NCI-H187 (cell line): ENCODE data around the gene C19orf25.

ENCODE experiments used
- DNase-seq, 2 experiments: peaks; one replicate each; lab custom pipeline; 2025; lab: John Stamatoyannopoulos, UW

Gene C19orf25

DNA sequence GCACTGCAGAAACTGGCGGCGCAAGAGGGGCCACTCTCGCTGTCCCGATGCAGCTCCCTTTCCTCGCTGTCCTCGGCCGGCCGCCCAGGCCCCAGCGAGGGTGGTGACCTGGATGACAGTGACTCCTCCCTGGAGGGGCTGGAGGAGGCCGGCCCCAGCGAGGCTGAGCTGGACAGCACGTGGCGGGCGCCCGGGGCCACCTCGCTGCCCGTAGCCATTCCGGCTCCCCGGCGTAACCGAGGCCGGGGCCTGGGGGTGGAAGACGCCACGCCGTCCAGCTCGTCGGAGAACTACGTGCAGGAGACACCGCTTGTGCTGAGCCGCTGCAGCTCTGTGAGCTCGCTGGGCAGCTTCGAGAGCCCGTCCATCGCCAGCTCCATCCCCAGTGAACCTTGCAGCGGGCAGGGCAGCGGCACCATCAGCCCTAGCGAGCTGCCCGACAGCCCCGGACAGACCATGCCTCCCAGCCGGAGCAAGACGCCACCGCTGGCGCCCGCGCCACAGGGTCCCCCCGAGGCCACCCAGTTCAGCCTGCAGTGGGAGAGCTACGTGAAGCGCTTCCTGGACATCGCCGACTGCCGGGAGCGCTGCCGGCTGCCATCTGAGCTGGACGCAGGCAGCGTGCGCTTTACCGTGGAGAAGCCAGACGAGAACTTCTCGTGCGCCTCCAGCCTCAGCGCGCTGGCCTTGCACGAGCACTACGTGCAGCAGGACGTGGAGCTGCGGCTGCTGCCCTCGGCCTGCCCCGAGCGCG lies 12.4 kb downstream of the C19orf25 start:
- no peak for DNase-seq

DNA sequence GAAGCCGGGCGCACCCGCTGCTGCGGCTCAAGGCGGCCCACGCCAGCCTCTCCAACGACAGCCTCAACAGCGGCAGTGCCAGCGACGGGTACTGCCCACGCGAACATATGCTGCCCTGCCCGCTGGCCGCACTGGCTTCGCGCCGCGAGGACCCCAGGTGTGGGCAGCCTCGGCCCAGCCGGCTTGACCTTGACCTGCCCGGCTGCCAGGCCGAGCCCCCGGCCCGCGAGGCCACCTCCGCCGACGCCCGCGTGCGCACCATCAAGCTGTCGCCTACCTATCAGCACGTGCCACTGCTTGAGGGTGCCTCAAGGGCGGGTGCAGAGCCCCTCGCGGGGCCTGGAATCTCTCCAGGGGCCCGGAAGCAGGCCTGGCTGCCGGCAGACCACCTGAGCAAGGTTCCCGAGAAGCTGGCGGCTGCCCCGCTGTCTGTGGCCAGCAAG lies 13.0 kb downstream of the C19orf25 start:
- DNase-seq = no peak

DNA sequence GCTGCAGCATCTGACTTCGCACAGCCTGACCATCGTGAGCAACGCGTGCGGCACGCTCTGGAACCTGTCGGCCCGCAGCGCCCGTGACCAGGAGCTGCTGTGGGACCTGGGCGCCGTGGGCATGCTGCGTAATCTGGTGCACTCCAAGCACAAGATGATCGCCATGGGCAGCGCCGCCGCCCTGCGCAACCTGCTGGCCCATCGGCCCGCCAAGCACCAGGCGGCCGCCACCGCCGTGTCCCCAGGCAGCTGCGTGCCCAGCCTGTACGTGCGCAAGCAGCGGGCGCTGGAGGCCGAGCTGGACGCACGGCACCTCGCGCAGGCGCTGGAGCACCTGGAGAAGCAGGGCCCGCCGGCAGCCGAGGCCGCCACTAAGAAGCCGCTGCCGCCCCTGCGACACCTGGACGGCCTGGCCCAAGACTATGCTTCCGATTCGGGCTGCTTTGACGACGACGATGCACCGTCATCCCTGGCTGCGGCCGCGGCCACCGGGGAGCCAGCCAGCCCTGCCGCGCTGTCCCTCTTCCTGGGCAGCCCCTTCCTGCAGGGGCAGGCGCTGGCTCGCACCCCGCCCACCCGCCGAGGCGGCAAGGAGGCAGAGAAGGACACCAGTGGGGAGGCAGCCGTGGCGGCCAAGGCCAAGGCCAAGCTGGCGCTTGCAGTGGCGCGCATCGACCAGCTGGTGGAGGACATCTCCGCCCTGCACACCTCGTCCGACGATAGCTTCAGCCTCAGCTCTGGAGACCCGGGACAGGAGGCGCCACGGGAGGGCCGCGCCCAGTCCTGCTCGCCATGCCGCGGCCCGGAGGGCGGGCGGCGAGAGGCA lies 13.6 kb downstream of the C19orf25 start:
- no peak for DNase-seq

DNA sequence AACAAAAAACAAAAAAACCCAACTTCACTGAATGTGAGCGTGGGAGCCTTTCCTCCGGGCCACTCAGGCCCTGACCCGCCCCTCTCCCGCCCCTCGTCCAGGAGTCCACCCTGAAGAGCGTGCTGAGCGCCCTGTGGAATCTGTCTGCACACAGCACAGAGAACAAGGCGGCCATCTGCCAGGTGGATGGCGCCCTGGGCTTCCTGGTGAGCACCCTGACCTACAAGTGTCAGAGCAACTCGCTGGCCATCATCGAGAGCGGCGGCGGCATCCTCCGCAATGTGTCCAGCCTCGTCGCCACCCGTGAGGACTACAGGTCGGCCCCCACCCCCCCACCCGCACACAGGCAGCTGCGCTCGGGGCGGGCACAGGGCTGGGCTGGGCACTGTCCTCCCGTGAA lies 17.2 kb downstream of the C19orf25 start:
- DNase-seq = no peak

DNA sequence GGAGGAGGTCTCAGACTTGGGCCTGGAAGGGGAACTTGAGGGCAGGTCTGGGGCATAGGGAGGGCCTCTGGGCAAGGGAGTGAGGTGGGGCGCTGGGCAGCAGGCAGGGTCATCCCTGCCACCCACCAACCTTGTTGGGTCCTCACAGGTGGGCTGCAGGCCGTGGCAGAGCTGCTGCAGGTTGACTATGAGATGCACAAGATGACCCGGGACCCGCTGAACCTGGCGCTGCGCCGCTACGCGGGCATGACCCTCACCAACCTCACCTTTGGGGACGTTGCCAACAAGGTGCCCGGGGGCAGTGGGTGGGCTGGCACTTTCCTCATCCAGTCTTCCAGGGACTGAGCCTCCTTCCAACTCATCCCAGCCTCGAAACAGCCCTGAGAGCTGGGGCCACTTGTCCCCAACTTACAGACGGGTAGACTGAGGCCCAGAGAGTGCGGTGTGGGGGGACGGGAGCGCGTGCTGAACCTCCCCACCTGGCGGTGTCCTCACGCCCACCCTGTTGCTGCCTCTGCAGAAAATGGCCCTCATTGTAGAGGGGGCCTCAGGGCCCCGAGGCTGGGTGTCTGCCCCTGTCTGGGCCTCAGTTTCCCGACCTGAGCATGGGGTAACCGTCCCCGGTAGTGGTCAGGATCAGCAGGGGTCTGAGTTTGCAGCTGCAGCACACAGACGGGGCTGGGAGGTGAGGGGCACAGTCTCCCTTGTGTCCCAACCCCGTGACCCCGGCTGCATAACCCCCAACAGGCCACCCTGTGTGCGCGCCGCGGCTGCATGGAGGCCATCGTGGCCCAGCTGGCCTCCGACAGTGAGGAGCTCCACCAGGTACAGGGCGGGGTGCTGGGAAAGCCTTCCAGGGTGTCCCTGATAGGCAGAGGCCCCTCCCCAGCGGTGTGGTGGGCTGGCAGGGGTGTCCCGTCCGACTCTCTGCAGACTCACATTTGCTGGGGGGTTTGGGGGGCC lies 18.7 kb downstream of the C19orf25 start:
- no peak for DNase-seq

DNA sequence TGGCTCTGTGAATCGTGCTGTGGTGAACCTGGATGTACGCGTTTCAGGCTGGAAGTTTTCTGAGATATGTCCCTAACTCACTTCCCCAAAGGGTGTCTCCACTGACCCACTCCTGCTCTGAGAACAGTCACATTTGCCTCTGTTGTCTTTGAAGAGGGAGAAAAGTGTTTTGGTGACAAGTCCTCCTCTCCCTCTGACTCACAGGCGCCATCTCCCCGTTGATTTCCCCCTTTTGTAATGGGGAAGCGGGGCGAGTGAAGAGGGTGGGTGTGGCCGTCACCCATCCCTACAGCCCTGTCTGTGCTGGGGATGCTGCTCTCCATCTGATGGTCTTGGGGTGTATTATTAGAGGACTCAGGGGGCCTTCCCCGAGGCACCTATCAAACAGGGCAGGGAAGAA lies 19.5 kb downstream of the C19orf25 start:
- no peak for DNase-seq

DNA sequence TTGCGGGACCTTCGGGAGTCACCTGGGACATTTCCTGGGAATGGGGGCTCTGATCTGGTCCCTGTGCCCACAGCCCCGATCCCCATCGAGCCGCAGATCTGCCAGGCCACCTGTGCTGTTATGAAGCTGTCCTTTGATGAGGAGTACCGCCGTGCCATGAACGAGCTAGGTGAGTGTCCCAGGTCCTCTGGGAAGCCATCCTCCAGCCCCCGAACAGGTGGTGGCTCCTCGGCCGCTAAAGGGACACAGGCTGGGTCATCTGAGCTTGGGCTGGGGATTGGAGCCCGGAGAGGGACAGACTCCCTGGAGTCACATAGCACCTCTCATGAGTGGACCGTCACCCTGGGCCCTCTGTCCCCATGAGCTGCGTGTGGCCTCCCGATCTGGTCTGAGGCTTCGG lies 21.1 kb downstream of the C19orf25 start:
- DNase-seq = no peak

DNA sequence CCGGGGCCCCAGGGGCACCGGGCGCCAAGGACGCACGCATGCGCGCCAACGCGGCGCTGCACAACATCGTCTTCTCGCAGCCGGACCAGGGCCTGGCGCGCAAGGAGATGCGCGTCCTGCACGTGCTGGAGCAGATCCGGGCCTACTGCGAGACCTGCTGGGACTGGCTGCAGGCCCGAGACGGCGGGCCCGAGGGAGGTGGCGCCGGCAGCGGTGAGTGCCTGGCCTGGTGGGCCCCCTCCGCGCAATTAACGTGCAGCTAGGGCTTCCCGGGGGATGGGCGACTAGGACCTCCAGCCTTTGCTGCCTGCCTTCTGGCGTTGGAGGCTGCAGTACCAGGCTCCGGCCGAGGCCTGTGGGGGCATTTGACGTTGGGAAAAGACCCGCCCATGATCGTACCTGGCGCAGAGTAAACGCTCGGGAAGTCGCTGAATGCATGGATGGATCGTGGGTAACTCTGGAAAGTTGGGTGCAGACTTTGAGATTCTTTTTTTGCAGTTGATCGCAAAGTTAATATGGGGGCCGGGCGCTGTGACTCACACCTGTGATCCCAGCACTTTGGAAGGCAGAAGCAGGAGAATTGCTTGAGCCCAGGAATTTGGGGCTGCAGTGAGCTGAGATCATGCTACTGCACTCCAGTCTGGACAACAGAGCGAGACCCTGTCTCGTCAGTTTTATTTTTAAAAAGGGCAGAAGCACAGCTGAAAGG lies 21.8 kb downstream of the C19orf25 start:
- DNase-seq = no peak

DNA sequence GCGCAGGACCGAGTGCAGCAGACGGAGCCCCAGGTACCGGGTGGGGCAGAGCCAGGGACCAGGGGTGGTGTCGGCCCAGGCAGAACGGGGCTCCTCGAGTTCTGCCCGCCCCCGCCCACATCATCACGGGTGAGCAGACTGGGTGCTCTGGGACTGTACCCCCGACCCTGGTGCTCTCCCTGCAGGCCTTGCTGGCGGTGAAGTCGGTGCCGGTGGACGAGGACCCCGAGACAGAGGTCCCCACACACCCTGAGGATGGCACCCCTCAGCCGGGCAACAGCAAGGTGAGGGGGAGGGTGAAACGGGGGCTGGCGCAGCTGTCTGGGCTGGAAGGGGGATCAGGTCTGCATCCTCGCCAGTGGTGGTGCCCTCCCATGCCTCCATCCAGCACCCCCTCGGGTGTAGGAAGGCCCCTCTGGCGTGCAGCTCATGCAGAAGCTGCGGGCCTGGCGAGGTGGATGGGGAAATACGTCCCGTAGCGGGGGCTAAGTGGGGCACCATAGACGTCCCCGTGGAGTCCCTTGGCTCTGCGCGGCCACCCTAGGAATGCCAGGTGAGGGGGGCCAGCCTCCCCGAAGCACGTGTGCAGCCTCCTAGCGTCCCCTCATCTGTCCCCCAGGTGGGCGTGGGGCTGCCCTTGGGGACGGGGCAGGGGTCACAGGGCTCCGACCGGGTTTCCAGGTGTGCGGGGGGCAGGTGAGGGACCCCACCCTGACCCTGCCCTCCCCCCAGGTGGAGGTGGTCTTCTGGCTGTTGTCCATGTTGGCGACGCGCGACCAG lies 22.7 kb downstream of the C19orf25 start:
- DNase-seq = no peak

DNA sequence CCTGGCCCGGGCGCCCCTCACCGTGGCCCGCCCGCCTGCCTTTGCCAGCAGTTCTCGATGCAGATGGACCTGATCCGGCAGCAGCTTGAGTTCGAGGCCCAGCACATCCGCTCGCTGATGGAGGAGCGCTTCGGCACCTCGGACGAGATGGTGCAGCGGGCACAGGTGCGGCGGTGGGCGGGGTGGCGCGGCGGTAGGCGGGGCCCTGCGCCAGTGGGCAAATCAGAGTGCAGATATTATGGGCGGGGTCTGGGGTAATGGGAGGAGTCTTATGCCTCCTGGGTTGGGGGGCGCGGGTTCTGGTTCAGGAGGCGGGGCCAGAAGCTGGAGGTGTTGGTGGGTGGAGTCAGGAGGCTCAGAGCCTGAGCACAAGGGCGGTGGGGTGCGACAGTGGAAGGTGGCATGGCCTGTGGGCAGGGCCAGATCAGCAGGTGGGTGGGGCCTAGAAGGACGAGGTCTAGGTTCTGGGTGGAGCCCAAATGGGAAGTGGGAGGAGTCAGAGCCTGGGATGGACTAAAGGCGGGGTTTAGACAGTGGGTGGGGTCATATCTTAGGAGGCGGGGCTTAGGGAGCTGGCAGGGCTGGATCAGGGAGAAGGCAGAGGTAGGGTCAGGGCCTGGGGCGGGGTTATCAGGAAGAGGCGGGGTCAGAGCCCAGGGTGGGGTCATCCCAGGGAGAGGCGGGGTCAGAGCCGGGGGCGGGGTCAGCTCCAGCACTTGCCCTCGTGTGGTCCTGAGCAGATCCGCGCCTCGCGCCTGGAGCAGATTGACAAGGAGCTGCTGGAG lies 23.5 kb downstream of the C19orf25 start:
- DNase-seq = peak; percentile 96 to 97

DNA sequence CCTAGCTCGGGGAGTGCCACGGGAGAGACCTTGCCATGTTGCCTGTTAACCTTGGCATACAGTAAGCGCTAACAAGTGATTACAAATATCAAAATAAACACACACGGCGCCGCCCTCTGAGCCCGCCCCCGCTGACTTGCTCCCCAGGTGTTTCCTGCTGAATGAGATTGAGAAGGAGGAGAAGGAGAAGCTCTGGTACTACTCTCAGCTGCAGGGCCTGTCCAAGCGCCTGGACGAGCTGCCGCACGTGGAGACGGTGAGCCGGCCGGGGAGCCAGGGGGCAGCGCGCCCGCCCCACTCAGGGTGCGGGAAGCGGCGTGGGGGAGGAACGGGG lies 24.0 kb downstream of the C19orf25 start:
- DNase-seq = no peak

DNA sequence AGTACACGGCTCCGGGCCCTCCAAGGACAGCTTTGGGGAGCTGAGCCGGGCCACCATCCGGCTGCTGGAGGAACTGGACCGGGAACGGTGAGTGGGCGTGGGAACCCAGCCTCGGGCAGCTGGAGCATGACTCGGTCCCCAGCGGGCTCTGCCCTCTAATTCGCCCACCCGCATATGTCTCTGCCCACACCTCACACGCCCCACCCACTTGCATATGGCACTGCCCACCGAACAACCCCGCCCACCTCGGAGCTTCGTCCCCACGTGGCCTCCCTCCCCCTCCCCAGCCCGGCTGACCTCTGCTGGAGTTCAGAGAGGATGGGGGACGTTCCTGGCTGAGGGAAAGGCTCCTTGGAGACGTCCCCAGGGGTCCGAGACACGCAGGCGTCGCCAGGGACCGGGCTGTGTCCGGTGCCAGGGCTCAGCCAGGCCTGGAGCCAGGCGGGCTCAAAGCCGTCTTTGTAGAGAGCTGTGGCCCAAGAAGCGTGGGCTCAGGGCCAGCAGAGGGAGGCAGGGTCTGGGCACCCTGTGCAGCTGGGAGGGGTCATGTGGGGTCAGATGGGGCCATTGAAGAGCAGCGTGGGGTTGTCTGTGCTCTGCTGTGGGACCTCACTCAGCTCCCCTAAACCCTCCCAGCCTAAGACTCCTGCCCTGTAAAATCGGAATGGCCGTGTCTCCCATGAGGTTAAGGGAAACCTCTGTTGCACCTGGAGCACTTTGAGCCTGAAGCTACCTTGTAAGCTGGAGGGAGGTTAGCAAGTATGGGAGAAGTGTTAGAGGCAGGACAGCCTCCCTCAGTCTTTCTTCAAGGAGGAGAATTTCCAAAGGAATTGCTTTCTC lies 25.3 kb downstream of the C19orf25 start:
- no peak for DNase-seq

DNA sequence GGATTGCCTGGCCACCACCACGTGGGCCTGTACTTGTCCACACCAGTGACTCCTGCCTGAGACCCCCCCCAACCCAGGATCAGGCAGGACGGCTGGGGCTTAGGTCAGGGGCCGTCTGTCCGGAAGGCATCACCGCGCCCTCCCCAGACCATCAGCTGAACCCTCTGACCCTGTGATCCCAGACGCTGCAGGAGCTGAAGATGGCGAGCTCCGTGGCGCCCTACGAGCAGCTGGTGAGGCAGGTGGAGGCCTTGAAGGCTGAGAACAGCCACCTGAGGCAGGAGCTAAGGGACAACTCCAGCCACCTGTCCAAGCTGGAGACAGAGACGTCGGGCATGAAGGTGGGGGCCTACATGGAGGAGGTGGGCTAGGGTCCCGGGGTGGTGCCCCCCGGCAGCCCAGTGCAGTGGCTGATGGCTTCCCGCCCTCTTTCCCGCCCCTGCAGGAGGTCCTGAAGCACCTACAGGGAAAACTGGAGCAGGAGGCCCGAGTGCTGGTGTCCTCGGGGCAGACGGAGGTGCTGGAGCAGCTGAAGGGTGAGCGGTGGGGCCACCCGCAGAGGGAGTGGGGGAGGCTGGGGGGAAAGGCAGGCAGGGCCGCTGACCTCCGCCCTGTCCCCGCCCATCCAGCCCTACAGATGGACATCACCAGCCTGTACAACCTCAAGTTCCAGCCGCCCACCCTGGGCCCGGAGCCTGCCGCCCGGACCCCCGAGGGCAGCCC lies 26.1 kb downstream of the C19orf25 start:
- no peak for DNase-seq

DNA sequence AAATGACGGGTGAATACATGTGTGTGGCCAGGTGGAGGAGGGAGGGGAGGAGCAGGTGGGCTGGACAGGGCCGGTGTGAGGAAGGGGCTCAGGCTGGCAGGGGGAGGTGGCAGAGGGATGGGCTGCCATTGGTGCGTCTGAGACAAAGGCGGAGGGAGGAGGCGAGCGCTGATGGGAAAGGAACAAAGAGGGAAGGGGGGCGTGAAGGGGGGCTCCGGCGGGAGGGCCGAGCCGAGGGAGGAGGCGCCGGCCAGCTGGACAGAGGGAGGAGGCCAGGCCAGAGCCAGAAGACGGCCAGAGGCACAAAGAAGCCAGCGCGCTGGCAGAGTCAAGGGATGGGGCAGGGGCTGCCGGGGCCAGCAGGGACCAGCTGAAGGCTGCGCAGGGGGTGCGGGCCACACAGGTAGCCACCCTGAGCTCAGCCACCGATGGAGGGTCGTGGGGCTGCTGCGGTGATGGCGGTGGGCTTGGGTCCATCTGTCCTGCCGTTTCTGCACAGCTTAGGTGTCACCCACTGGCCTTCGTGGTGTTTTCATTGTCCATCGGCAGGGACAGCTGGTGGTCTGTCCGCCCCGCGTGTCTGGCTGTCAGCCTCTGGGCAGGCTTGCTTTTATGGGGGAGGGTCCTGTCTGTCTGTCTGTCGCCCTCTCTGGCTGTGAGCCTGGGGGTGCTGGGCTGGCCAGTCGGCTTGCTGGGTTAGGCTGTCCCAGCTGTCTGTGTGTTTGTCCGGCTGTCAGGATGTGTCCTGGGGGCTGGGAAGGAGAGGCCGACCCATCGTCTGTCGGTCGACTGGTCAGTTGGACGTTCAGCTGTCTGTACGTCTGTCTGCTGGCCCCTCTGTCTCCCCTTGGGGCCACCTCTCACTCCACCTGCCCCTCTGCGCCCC lies 26.9 kb downstream of the C19orf25 start:
- no peak for DNase-seq

DNA sequence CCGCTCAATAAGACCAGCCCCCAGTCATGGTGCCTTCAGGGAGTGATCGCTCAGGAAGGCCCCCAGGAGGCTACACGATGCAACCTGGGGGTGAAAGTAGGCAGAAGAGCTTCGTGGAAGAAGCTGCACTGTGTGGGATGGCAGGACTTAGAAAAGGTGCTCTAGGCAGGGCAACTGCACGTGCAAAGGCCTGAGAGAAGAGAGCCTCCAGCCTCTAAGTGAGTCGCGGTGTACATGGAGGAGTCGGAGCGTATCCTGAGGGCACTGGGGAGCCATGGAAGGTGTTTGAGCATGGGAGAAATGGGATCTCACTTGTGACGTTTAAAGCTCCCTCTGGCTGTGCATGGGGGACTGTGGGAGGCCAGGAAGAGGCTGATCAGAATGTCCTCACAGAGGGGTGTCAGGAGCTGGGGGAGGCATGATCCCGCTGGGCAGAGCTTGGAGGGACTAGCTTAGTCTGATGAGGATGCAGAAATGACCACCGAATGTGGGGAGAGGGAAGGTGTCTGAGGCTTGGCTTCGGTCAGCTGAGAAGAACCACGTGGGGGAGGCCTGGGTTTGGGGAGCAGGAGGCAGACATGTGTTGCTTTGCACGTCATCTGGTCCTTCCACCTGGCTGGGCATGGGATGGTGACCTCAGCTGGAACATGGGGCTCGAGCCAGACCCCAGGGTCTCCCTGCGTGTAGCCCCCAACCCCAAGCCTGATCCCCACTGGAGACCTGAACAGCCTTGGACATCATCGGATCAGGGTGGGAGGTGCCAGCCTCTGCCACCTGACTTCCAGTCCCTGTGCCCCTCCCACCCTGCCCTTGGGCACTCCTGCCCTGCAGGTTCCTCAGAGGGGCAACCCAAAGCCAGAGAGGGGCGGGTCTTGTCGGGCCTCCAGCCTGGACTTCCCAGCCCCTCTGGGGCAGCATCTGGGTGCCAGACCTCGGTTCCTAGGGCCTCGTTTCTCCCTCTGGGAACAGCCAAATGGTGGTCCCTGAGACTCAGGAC lies 28.0 kb downstream of the C19orf25 start:
- DNase-seq = no peak
